ENCODE measurements around the gene MRTFA.

DNA sequence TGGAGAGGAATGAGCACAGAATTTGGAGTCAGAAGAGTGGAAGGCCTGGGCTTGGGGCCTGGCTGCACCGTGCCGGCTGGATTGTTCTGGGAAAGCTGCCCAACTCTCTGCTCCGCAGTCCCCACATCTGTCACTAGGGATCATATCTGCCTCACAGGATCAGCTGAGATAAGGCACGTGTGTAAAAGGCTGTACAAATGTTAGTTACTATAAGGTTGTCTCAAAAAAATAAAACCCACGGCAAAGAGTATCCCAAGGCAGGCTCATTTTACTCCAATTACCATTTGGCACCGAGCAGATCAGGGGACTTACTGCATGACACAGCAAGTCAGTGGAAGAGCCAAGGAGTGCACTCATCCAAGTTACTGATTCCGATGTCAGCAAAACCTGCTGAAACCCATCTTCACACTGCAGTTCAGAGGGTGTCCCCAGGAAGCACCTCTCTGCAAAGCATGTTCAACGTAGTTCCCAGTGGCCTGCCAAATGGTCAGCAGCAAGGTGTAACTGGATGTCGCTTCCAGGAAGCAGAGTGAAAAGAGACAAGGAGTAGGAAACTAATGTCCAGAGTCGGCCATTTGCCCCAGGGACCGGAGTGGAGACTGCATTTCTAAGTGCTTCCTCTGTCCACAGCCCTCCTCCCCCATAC, 18.1 kb upstream of the MRTFA start:
- TF ChIP-seq, protein P1, sequence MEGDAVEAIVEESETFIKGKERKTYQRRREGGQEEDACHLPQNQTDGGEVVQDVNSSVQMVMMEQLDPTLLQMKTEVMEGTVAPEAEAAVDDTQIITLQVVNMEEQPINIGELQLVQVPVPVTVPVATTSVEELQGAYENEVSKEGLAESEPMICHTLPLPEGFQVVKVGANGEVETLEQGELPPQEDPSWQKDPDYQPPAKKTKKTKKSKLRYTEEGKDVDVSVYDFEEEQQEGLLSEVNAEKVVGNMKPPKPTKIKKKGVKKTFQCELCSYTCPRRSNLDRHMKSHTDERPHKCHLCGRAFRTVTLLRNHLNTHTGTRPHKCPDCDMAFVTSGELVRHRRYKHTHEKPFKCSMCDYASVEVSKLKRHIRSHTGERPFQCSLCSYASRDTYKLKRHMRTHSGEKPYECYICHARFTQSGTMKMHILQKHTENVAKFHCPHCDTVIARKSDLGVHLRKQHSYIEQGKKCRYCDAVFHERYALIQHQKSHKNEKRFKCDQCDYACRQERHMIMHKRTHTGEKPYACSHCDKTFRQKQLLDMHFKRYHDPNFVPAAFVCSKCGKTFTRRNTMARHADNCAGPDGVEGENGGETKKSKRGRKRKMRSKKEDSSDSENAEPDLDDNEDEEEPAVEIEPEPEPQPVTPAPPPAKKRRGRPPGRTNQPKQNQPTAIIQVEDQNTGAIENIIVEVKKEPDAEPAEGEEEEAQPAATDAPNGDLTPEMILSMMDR (IDR thresholded peaks at IDR 0.05): no peak
- TF ChIP-seq POLR2A (IDR thresholded peaks at IDR 0.05): no peak
